Skin epidermis (tissue), 12 donors: Measurements from ENCODE around the gene ZDHHC16.
A peak's percentile ranks its signal among the peaks of the same experiment; 100 is the strongest.

Experiments used
- H3K27ac ChIP-seq, 21 experiments: fragments of 200-600 bp; sonication (generic) in 11 of 21; one replicate each; pipeline ENCODE4 v1.5.0; 2020; ENCODE audit warnings: mild to moderate bottlenecking in 3 of 21, inconsistent platforms in 2 of 21, moderate library complexity in 2 of 21
- H3K4me3 ChIP-seq, 7 experiments: fragments of 200-600 bp; sonication (generic) in 2 of 7; one replicate each; pipeline ENCODE4 v1.5.0; 2020; ENCODE audit warnings: inconsistent platforms in 2 of 7, mild to moderate bottlenecking in 2 of 7, moderate library complexity in 1 of 7

ZDHHC16 gene

DNA sequence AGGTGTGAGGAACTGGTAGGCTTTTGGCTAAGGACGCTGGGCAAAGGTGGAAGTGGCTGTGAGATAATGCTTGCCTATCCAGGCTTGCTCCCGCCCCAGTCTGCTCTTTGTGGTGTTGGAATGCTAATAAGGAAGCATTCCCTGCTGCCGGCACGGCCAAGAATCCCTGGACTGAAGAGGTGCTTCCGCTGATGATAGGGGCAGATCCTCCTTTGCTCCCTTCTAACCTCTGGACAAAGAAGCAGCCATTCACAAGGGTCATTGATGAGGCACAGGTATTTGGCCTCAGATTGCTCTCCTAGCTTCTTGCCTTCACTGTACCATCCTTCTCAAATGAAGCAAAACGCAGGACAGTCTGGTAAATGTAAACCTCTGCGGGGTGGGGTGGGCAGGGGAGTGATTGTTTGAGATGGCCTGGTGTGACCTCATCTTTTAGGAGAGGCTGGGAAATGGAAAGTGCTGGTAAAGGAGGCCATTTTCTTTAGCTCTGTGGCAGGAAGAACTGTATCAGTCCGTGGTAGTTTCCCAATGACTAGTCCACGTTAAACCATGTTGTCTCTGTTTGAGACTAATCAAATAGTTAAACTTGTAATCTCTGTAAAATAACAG lies 18.3 kb upstream of the ZDHHC16 start:
- H3K4me3 ChIP-seq: peak overlapping the region; percentile 48 to 94 (median 73)
- peak overlapping the region in 20 of 21 experiments; percentile 64 to 97 (median 94) for H3K27ac ChIP-seq

DNA sequence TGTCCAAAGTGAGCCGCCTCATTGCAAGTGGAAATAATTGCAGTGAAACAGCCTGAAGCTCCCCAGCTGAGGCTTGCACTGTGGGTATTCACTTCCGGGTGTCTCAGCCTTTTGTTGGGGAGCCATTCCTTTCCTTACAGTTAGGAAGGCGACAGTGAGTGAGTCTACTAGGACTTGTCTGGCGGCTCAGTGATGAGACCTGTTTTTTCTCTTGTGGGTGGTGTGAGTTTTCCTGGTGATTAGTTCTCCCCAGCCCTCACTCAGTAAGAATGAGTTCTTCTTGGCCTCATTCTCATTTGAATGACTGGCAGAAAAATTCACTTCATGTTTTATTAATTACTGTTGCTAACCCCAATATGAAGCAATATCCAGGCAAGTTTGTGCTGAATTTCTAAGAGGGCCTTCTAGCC lies 17.4 kb upstream of the ZDHHC16 start:
- Histone ChIP-seq H3K27ac (peak overlapping the region in 19 of 21 experiments; percentile 0 to 97 (median 93)), H3K4me3 (peak overlapping the region in 6 of 7 experiments; percentile 5 to 94 (median 76))

DNA sequence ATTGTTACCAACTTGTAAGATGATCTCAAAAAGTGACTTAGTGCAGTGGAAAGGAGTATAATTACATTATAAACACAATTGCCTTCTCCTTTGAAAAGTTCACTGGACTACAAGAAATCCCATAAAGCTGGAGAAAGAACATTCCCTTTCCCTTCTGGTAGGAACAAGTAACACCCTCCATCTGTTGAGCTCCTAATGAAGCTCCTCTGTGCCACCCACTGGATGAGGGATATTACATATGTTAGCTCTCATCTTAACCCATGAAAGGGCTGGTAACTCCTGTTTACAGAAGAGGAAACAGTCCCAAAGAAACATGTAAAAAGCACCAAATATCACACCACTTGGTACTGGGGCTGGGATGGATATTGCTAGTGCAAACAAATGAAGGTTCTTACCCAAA lies 11.9 kb upstream of the ZDHHC16 start:
- Histone ChIP-seq H3K27ac (no peak overlapping the region), H3K4me3 (no peak overlapping the region)

DNA sequence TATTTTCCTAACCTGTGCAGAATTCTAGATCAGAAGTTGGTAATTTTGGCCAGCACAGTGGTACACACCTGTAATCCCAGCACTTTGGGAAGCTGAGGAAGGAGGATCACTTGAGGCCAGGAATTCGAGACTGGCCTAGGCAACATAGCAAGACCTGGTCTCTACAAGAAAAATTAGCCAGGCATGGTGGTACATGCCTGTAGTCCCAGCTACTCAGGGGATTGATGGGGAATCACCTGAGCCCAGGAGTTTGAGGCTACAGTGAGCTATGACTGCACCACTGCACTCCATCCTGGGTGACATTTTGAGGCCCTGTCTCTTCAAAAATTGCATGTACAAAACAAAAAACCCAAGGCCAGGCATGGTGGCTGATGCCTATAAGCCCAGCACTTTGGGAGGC lies 11.4 kb upstream of the ZDHHC16 start:
- H3K4me3 ChIP-seq: no peak overlapping the region

DNA sequence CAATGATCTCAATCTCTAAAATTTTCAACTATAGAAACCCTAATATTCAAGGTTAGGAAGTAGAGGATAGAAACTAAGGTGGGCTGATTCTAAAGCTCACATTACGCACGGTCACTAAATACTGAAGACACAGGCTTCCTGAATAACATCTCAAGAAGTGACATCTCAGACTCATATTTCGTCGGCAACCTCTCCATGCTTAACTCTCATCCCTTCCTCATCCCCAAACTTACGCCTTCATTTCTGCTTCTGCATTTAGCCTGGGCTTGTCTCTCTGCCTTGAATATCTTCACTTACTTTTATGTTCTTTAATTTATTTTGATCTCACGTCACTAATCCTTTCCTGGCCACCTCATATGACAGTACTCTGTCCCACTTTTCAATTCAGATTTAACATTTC lies 10.8 kb upstream of the ZDHHC16 start:
- H3K27ac ChIP-seq: no peak overlapping the region

More for the DNA sequence above, 11.4 kb upstream of the ZDHHC16 start:
- H3K27ac ChIP-seq: no peak overlapping the region

DNA sequence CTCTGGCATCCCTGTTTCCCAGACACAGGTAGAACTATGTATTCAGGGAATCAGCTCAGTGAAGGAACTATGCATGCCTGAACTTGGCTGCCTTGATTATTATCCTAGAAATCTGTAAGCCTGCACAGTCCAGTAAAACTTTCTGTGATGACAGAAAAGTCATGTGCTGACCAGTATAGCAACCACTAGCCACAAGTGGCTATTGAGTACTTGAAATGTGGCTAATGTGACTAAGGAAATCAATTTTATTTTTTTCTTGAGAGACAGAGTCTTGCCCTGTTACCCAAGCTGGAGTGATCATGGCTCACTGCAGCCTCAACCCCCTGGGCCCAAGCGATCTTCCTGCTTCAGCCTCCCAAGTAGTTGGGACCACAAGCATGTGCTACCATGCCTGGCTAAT lies 3.7 kb upstream of the ZDHHC16 start:
- Histone ChIP-seq H3K27ac (no peak overlapping the region), H3K4me3 (no peak overlapping the region)

More for the DNA sequence above, 10.8 kb upstream of the ZDHHC16 start:
- H3K4me3 ChIP-seq: no peak overlapping the region

DNA sequence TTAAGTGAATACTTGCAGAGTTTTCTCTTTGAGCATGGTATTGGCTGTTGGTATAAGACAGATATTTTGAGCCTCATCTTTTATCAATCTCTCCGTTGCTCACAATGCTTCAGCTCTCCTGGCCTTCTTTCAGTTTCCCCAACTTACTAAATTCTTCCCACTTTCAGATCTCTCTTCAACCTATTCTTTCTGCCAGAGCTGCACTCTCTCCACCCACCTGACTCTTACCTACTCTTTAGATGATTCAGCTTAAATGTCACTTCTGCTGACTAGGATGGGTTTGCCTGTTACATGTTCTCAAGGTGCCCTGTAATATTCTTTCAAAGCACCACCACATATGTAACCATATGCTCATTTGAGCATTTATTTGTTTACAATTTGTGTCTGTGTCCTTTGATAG lies 1.8 kb upstream of the ZDHHC16 start:
- H3K27ac ChIP-seq: no peak overlapping the region

DNA sequence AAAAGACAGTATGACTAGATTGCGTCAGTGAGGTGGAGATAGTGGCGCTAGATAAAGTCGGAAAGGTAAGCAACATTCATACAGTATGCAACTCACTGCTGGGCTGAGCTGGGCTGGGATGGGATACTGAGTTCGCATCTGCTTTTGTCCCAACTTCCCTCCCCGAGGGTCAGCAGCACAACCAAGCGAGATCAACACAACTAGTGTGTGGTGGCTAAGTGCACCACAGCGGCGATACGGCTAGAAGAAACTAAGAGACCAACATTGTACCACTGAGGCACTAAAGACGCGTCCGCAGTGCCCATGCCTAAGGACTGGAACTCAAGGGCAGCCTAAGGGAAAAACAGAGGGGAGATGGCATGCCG lies 636 bp upstream of the ZDHHC16 start:
- Histone ChIP-seq H3K4me3 (peak overlapping the region; percentile 66 to 97 (median 87)), H3K27ac (peak overlapping the region in 20 of 21 experiments; percentile 21 to 93 (median 74))

More for the DNA sequence above, 1.8 kb upstream of the ZDHHC16 start:
- H3K4me3 ChIP-seq: no peak overlapping the region

DNA sequence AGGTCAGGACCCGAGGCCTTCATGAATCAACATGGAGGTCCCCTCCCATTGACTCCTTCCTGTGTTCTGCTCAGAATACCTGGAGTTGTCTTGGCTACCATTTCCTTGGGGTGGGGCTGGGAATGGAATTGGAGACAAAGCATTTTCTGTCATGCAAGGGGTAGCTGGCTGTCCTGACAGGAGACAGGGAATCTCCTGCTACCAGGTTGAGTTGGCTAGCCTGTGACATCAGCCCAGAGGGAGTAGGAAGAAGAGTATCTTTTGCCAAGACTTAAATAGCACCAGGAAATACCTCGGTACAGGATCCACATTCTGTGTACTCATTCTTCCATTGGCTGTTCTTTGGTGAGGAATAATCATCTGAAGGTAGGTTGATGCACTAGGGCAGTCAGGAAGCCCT lies 4.9 kb downstream of the ZDHHC16 start:
- H3K27ac ChIP-seq: no peak overlapping the region

DNA sequence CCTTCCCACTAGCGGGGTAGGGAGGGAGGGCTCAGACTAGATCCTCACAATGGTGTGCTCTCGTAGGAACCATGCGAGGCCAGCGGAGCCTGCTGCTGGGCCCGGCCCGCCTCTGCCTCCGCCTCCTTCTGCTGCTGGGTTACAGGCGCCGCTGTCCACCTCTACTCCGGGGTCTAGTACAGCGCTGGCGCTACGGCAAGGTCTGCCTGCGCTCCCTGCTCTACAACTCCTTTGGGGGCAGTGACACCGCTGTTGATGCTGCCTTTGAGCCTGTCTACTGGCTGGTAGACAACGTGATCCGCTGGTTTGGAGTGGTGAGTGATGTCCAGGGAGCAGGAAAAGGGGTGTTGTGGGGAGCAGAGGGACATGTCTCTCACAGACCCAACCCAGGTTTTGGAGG lies 5.6 kb downstream of the ZDHHC16 start:
- no peak overlapping the region for H3K4me3 ChIP-seq
- H3K27ac ChIP-seq: peak overlapping the region in 3 of 21 experiments; percentile 11 to 35 (median 23)

More for the DNA sequence above, 4.9 kb downstream of the ZDHHC16 start:
- no peak overlapping the region for H3K4me3 ChIP-seq

DNA sequence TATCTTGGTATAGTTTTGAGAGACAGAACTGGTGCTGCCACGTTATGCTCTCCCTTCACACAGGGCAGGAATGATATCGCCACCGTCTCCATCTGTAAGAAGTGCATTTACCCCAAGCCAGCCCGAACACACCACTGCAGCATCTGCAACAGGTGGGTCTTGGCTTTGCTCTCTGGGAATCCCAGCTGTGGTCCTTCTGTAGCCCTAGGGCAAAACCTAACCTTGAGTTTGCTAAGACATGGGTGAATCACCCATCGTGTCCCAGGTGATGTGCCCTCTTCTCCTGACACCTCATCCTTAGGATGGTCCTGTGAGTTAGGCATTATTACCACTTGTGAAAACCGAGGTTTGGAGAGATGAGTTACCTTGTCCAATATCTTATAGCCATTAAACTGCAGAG lies 6.4 kb downstream of the ZDHHC16 start:
- no peak overlapping the region for H3K4me3 ChIP-seq
- H3K27ac ChIP-seq: peak overlapping the region in 1 of 21 experiments; percentile 11

DNA sequence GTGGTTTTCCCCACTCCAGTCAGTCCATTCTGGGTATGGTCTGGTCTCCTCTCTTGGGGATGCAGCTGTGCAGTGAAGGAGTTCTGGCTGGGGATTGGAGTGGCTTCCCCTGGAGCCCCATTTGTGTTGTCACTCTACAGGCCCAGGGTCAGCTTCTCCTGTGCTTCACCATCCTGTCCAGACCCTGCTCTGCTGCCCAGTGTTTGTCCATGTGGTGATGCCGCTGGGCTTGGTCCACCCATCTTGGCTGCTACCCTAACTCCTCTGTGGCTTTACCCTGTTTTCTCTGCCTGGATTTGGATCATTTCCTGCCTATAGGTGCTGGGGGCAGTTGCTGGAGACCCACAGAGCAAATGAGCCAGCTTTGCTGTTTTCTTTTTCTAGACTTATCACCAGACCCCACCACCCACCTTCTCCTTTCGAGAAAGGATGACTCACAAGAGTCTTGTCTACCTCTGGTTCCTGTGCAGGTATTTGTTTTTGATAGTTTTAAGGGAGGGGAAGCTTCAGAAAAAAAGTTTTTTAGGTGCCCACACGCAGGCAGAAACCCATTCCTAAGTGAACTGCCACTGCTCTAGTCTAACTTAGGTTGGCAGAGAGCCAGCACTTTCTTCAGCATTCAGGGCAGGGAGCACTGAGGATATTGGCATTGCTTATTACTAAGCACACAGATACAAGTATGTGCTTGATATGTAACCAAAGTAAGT lies 8.5 kb downstream of the ZDHHC16 start:
- Histone ChIP-seq H3K4me3 (no peak overlapping the region), H3K27ac (peak overlapping the region in 5 of 21 experiments; percentile 2 to 52 (median 26))

DNA sequence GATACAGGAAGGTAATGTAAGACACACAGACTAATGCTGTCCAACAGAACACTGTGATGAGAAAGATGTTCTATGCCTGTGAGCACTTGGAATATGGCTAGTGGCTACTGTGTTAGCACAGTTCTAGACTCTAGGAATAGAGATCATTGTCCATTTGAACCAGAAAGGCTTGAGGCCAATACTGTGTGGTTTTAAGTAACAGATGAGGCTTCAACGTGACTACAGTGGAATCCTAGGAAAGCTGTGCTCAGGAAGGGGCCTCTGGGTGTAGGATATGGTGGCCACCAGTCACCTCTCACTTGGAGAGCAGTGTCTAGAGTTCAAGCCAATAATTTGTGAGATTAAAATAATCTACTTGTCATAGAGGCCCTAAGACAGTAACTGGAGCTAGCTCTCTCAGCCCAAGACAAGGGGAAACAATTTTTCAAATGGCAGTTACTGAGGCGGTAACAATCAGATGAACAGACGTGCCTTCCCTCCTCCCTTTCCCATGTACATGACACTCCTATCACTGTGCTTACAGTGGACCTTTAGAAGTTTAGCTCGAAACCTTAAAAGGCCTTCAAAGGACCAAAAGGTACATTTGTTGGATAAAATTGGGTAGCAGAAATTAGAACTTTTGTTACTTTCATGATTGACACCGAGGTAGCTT lies 10.2 kb downstream of the ZDHHC16 start:
- H3K27ac ChIP-seq: peak overlapping the region in 2 of 21 experiments; percentile 4 to 36
- no peak overlapping the region for H3K4me3 ChIP-seq

DNA sequence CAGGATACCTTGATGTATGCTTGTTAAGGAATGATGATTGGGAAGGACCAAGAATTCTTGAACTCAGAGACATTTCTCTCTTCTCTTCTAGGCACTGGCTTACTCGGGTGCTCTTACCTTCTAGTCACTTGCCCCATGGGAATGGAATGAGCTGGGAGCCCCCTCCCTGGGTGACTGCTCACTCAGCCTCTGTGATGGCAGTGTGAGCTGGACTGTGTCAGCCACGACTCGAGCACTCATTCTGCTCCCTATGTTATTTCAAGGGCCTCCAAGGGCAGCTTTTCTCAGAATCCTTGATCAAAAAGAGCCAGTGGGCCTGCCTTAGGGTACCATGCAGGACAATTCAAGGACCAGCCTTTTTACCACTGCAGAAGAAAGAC lies 10.7 kb downstream of the ZDHHC16 start:
- H3K27ac ChIP-seq: peak overlapping the region in 1 of 21 experiments; percentile 36
- H3K4me3 ChIP-seq: no peak overlapping the region

DNA sequence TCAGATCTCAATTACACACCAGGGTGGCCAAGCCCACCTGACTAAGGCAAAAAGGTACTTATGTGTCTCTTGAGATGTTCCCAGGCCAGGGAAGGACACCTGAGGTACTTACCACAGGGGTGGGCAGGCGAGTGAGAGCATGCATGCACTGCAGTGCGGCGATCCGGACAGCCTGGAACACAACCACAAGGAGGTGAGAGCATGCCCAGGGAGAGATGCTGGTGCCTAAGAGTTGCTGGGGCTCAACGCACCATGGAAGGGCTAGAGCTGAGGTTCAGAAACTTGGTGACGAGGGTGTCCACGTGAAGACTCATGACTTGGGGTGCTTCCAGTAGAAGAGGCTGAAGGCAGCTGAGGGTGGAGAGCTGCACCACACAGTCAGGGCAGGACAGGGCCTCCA lies 13.1 kb downstream of the ZDHHC16 start:
- Histone ChIP-seq H3K27ac (no peak overlapping the region), H3K4me3 (no peak overlapping the region)

DNA sequence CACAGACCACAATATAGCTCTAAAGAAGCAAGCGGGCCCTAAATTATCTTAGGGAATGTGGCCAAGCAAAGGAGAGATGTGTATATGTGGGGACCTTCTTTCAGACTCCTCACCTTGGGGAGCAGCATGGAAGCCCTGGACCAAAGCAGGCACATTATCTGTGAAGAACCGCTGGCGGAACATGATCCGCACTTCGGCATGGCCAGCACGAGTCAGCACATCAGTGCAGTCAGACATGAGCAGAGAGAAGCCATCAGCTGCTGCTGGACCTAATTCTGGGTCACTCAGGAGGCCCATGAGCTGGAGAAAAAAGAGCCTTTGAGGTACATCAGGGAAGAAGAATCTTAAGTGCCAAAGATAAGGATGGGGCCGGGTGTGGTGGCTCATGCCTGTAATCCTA lies 14.0 kb downstream of the ZDHHC16 start:
- Histone ChIP-seq H3K4me3 (no peak overlapping the region), H3K27ac (no peak overlapping the region)

DNA sequence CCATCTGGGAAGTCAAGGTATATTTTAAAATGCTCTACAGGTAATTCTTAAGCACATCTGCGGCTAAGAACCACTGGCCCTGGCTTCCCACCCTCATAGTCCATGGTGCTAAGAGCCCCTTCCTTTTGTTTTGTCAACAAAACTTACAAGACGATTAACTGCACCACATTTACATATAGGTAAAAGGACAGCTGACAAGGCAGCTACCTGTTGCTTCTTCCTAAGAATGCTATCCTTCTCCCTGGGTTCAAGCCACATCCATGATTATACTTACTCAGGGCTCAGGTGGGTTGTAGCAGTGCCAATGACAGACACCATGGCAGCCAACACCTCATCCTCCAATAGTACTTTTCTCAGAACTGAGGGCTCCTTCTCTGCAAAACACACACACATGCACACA lies 16.3 kb downstream of the ZDHHC16 start:
- Histone ChIP-seq H3K27ac (no peak overlapping the region), H3K4me3 (no peak overlapping the region)

DNA sequence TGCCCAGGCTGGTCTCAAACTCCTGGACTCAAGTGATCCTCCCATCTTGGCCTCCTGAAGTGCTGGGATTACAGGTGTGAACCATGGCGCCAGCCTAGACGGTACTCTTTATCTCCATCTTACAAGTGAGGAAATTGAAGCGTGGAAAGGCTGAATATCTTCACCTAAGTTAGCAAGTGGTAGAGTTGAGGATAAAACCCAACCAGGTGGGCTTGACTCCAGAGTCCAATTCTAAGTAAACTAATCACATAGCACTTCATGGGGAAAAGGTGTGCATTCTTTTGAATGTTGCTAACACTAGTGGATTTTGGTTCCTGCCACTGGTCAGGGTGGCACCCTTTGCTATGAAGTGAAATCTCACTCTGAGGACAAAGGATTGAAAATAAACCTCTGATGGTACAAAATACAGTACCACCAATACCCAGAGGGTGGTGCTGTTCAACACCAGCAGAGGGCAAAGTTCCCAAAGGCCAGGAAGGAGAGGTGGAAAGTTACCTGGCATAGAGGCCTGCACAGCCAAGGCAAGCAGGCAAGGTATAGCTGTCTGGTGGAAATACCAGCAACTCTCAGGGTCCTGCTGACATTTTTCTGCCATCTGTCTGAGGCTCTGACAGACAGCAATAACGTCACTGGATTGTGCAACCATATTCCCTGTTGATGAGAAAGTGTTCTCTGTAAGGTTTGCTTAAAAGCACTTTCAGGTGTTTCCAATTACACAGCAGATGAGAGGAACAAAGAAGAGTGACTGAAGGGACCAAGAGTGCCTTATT lies 17.6 kb downstream of the ZDHHC16 start:
- peak overlapping the region in 7 of 21 experiments; percentile 3 to 33 (median 24) for H3K27ac ChIP-seq
- H3K4me3 ChIP-seq: no peak overlapping the region

DNA sequence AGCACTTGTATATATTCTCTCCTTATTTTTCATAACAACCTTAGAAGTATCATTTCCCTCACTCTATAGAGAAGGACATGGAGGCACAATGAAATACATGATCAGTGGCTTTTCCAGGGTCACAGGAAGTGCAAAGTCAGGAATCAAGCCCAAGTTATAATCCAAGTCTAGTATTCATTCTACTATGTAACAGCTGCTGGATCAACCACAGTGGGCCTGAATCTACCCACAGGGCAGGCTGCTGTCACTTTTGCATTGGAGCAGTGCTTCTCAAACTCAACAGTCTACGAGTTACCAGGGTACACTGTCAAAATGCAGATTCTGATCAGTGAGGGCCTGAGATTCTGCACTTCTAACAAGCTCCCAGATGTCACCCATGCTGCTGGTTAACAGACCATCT lies 18.3 kb downstream of the ZDHHC16 start:
- H3K27ac ChIP-seq: peak overlapping the region in 8 of 21 experiments; percentile 3 to 33 (median 24)
- H3K4me3 ChIP-seq: no peak overlapping the region

DNA sequence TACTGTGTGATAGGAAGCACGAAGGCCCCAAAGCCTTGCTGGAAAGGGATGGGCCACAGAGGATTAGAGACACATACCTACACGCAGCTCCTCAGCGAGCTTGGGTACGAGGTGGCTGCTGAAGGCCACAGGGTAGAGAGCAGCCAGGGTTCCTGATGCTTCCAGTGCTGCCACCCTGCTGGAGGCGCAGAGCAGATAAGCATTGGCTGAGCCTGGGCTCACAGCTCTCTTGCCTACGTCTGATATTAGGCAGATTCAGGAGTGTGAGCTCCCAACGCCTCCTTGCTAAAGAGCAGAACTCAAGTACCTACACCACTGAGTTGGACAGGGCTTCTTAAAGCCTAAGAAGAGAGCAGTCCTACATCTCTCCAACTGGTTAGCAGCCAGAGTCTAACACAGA lies 20.0 kb downstream of the ZDHHC16 start:
- peak overlapping the region in 4 of 21 experiments; percentile 7 to 55 (median 34) for H3K27ac ChIP-seq
- no peak overlapping the region for H3K4me3 ChIP-seq
